HL-60 (cell line): ENCODE measurements around the gene CXCL16.

Source experiments
- DNase-seq, 2 experiments: peaks; one replicate each; pipeline ENCODE4 v3.0.0-alpha.2; 2010 to 2020; ENCODE audit warnings: low read depth in 1 of 2, low spot score in 1 of 2
- H3K27ac ChIP-seq: fragments of 250-450 bp; sonication (Bioruptor Pico); replicated peaks from 2 replicates; pipeline ENCODE4 v1.5.1; 2020; ENCODE audit warnings: mild to moderate bottlenecking, moderate library complexity
- H3K27me3 ChIP-seq: fragments of 250-450 bp; sonication (Bioruptor Pico); 2 replicates; pipeline ENCODE4 v1.5.1; 2021; ENCODE audit warnings: mild to moderate bottlenecking, moderate library complexity; ENCODE audit not compliant: insufficient read depth, poor library complexity, severe bottlenecking
- H3K4me3 ChIP-seq: replicated peaks from 2 replicates; pipeline ENCODE4 v1.5.1; 2011; ENCODE audit warnings: mild to moderate bottlenecking, control low read depth, low read length; ENCODE audit not compliant: insufficient read depth
- GABPA ChIP-seq: IDR thresholded peaks from 2 replicates; pipeline ENCODE4 v1.6.1; 2012; ENCODE audit warnings: low read depth
- POLR2AphosphoS5 ChIP-seq: IDR thresholded peaks from 2 replicates; pipeline ENCODE4 v1.6.1; 2012; ENCODE audit warnings: low read depth
- SPI1 ChIP-seq: IDR thresholded peaks from 2 replicates; pipeline ENCODE4 v1.6.1; 2012; ENCODE audit warnings: low read depth, mild to moderate bottlenecking, borderline replicate concordance
- TF ChIP-seq, protein P1 (sequence below): IDR thresholded peaks from 2 replicates; pipeline ENCODE4 v1.6.1; 2012; ENCODE audit warnings: low read depth; ENCODE audit not compliant: insufficient replicate concordance
- TF ChIP-seq, protein P2 (sequence below): IDR thresholded peaks from one replicate; pipeline ENCODE4 v1.5.1; 2011; ENCODE audit warnings: low read length, control low read depth, inconsistent platforms; ENCODE audit not compliant: insufficient read depth

CXCL16 gene

DNA sequence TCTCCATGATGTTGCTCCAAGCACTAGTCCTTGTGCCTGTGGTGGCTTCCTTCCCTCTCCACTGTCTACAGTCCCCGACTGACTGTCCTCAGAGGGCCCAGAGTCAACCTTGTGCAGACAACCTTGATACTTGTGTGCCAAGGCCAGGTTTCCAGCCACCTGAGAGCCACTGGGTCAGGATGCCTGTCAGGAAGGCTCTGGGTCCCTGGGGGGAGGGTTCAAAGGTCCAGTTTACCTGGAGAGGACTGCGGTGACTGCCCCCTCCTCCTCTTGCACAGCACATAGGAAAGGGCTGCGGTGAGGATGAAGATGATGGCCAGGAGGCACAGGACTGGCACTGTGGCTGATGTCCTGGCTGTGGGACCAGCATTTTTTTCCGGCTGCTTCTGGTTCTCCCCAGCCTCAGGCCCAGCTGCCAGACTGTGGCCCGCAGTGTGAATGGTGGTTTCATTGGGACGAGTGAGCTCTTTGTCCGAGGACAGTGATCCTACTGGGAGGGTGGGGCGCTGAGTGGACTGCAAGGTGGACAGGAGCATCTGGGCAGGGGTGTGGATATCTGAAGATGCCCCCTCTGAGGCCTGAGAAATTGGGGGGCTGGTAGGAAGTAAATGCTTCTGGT lies 4.8 kb downstream of the CXCL16 start:
- DNase-seq = no peak
- TF ChIP-seq POLR2AphosphoS5 (no peak), SPI1 (no peak), GABPA (no peak)
- TF ChIP-seq, protein P1, sequence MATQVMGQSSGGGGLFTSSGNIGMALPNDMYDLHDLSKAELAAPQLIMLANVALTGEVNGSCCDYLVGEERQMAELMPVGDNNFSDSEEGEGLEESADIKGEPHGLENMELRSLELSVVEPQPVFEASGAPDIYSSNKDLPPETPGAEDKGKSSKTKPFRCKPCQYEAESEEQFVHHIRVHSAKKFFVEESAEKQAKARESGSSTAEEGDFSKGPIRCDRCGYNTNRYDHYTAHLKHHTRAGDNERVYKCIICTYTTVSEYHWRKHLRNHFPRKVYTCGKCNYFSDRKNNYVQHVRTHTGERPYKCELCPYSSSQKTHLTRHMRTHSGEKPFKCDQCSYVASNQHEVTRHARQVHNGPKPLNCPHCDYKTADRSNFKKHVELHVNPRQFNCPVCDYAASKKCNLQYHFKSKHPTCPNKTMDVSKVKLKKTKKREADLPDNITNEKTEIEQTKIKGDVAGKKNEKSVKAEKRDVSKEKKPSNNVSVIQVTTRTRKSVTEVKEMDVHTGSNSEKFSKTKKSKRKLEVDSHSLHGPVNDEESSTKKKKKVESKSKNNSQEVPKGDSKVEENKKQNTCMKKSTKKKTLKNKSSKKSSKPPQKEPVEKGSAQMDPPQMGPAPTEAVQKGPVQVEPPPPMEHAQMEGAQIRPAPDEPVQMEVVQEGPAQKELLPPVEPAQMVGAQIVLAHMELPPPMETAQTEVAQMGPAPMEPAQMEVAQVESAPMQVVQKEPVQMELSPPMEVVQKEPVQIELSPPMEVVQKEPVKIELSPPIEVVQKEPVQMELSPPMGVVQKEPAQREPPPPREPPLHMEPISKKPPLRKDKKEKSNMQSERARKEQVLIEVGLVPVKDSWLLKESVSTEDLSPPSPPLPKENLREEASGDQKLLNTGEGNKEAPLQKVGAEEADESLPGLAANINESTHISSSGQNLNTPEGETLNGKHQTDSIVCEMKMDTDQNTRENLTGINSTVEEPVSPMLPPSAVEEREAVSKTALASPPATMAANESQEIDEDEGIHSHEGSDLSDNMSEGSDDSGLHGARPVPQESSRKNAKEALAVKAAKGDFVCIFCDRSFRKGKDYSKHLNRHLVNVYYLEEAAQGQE = no peak
- TF ChIP-seq, protein P2, sequence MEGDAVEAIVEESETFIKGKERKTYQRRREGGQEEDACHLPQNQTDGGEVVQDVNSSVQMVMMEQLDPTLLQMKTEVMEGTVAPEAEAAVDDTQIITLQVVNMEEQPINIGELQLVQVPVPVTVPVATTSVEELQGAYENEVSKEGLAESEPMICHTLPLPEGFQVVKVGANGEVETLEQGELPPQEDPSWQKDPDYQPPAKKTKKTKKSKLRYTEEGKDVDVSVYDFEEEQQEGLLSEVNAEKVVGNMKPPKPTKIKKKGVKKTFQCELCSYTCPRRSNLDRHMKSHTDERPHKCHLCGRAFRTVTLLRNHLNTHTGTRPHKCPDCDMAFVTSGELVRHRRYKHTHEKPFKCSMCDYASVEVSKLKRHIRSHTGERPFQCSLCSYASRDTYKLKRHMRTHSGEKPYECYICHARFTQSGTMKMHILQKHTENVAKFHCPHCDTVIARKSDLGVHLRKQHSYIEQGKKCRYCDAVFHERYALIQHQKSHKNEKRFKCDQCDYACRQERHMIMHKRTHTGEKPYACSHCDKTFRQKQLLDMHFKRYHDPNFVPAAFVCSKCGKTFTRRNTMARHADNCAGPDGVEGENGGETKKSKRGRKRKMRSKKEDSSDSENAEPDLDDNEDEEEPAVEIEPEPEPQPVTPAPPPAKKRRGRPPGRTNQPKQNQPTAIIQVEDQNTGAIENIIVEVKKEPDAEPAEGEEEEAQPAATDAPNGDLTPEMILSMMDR = no peak
- Histone ChIP-seq H3K4me3 (no peak overlapping the region), H3K27ac (no peak overlapping the region), H3K27me3 (peaks cover 8% of the 10 kb centered on the region)

DNA sequence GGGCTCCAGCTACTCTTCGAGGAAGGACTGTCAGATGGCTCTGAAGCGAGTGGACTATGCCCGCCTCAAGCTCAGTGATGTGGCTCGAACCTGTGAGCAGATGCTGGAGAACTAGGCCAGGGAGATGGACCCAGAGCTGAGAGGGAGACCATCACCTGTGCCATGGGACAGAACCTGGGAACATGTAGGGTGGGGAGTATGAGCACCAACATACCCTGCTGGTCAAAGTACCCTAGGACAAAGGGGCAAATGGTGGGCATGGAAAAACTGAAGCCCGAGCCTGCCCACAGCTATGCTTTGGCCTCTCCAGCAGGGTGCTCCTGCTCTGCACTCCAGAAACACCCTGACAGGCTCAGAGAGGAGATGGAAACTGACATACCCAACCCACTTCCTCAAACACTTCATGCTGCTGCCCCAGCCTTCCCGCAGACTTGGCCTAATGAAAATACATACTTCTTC lies 6.6 kb downstream of the CXCL16 start:
- peak; percentile 94 for TF ChIP-seq SPI1
- TF ChIP-seq, protein P2 = peak; percentile 41
- TF ChIP-seq, protein P1 = no peak
- no peaks in the 10 kb centered on the region for H3K27me3 ChIP-seq
- DNase-seq = peak in 1 of 2 experiments; percentile 85
- H3K4me3 ChIP-seq = no peak overlapping the region
- H3K27ac ChIP-seq = peak overlapping the region; percentile 26; the same call in 1 of the 2 replicates

DNA sequence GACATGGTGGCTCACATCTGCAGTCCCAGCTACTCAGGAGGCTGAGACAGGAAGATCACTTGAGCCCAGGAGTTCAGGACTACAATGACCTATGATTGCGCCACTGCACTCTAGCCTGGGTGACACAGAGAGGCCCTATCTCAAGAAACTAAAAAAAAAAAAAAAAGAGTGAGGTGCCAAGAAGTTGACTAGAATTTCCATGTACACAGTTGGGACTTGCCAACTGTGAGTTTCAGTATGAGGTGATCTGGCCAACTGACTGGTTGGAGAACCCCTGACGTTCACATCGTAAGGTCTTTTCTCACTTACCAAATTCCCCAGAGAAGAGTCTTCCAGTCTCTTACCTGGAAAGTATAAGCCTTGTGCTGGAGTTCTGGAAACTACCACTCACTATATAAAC lies 11.6 kb downstream of the CXCL16 start:
- DNase-seq = peak in 1 of 2 experiments; percentile 60
- TF ChIP-seq SPI1 (no peak), GABPA (no peak), POLR2AphosphoS5 (no peak)
- TF ChIP-seq, protein P1 = no peak
- TF ChIP-seq, protein P2 = no peak
- H3K4me3 ChIP-seq = no peak overlapping the region
- no peak overlapping the region; the same call in 1 of the 2 replicates for H3K27ac ChIP-seq
- H3K27me3 ChIP-seq = no peaks in the 10 kb centered on the region
